ENCODE measurements around the gene TRIM17.

The TRIM17 gene

GRCh38 chr1:228367798-228368791, 48.6 kb downstream of the TRIM17 start:
- no peak for DNase-seq (ENCODE audit: low read depth in 2 of 2)

- DNase-seq (ENCODE audit: low read depth in 2 of 2): no peak
Measured at GRCh38 chr1:228366866-228367741, 49.6 kb downstream of the TRIM17 start.

GRCh38 chr1:228366062-228366865, 50.4 kb downstream of the TRIM17 start:
- DNase-seq (ENCODE audit: low read depth in 2 of 2): no peak

GRCh38 chr1:228365271-228366061, 51.2 kb downstream of the TRIM17 start:
- DNase-seq (ENCODE audit: low read depth in 2 of 2): no peak

GRCh38 chr1:228364706-228365213, 51.9 kb downstream of the TRIM17 start:
- DNase-seq (ENCODE audit: low read depth in 2 of 2): no peak

GRCh38 chr1:228364068-228364705, 52.5 kb downstream of the TRIM17 start:
- no peak for DNase-seq (ENCODE audit: low read depth in 2 of 2)

GRCh38 chr1:228363686-228364067, 53.0 kb downstream of the TRIM17 start:
- DNase-seq (ENCODE audit: low read depth in 2 of 2): no peak

- no peak for DNase-seq (ENCODE audit: low read depth in 2 of 2)
Measured at GRCh38 chr1:228362884-228363450, 53.7 kb downstream of the TRIM17 start.

- no peak for DNase-seq (ENCODE audit: low read depth in 2 of 2)
Measured at GRCh38 chr1:228362141-228362883, 54.3 kb downstream of the TRIM17 start.

GRCh38 chr1:228361314-228362140, 55.1 kb downstream of the TRIM17 start:
- no peak for DNase-seq (ENCODE audit: low read depth in 2 of 2)

- no peak for DNase-seq (ENCODE audit: low read depth in 2 of 2)
Measured at GRCh38 chr1:228360533-228361313, 55.9 kb downstream of the TRIM17 start.

- DNase-seq (ENCODE audit: low read depth in 2 of 2): no peak
Measured at GRCh38 chr1:228359613-228360532, 56.8 kb downstream of the TRIM17 start.

GRCh38 chr1:228358764-228359612, 57.7 kb downstream of the TRIM17 start:
- no peak for DNase-seq (ENCODE audit: low read depth in 2 of 2)

- no peak for DNase-seq (ENCODE audit: low read depth in 2 of 2)
Measured at GRCh38 chr1:228358039-228358763, 58.5 kb downstream of the TRIM17 start.

Data from stimulated activated CD8-positive, alpha-beta memory T cell treated with anti-CD3 and anti-CD28 coated beads, Interleukin-7, amount 100 ng/mL, for 4 hours (primary cell).